BE2C (cell line): Measurements from ENCODE around the gene EMP3.

Experiments used
- DNase-seq: peaks from one replicate; pipeline ENCODE4 v3.0.0-alpha.2; 2020
- H3K27me3 ChIP-seq: fragments of 250-450 bp; sonication (Bioruptor Pico); 2 replicates; pipeline ENCODE4 v1.5.1; 2020; ENCODE audit warnings: mild to moderate bottlenecking
- H3K36me3 ChIP-seq: fragments of 250-450 bp; sonication (Bioruptor Pico); 2 replicates; pipeline ENCODE4 v1.5.1; 2020; ENCODE audit warnings: mild to moderate bottlenecking
- H3K4me1 ChIP-seq: fragments of 250-450 bp; sonication (Bioruptor Pico); 2 replicates; pipeline ENCODE4 v1.5.1; 2020
- H3K4me3 ChIP-seq: 2 replicates; pipeline ENCODE4 v1.5.1; 2011; ENCODE audit warnings: low read depth, low read length
- H3K9me3 ChIP-seq: fragments of 250-450 bp; sonication (Bioruptor Pico); 2 replicates; pipeline ENCODE4 v1.5.1; 2020
- TF ChIP-seq, protein P1 (sequence below): IDR thresholded peaks from 2 replicates; pipeline ENCODE4 v1.5.1; 2012; ENCODE audit warnings: mild to moderate bottlenecking, low read depth, low read length

EMP3 gene

DNA sequence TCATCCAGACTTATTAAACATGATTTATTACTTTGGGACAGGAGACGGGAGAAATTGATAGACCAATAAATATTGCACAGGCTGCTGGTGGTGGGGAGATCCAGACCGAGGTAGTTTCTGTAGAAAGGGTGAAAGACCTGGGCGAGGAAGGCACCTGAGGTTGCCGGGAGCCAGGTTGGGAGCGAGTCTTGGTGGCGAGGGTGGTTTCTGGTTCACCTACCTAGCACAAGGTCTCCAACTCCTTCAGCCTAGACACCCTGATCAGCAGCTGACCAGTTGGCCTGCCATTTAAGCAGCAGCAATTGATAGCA lies 7.0 kb downstream of the EMP3 start:
- Histone ChIP-seq H3K4me3 (peak overlapping the region; percentile 50), H3K27me3 (no peaks in the 10 kb centered on the region), H3K36me3 (no peaks in the 10 kb centered on the region), H3K4me1 (peaks cover 14% of the 10 kb centered on the region; the same call in 1 of the 2 replicates), H3K9me3 (no peaks in the 10 kb centered on the region)
- DNase-seq: no peak
- TF ChIP-seq, protein P1, sequence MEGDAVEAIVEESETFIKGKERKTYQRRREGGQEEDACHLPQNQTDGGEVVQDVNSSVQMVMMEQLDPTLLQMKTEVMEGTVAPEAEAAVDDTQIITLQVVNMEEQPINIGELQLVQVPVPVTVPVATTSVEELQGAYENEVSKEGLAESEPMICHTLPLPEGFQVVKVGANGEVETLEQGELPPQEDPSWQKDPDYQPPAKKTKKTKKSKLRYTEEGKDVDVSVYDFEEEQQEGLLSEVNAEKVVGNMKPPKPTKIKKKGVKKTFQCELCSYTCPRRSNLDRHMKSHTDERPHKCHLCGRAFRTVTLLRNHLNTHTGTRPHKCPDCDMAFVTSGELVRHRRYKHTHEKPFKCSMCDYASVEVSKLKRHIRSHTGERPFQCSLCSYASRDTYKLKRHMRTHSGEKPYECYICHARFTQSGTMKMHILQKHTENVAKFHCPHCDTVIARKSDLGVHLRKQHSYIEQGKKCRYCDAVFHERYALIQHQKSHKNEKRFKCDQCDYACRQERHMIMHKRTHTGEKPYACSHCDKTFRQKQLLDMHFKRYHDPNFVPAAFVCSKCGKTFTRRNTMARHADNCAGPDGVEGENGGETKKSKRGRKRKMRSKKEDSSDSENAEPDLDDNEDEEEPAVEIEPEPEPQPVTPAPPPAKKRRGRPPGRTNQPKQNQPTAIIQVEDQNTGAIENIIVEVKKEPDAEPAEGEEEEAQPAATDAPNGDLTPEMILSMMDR: no peak

DNA sequence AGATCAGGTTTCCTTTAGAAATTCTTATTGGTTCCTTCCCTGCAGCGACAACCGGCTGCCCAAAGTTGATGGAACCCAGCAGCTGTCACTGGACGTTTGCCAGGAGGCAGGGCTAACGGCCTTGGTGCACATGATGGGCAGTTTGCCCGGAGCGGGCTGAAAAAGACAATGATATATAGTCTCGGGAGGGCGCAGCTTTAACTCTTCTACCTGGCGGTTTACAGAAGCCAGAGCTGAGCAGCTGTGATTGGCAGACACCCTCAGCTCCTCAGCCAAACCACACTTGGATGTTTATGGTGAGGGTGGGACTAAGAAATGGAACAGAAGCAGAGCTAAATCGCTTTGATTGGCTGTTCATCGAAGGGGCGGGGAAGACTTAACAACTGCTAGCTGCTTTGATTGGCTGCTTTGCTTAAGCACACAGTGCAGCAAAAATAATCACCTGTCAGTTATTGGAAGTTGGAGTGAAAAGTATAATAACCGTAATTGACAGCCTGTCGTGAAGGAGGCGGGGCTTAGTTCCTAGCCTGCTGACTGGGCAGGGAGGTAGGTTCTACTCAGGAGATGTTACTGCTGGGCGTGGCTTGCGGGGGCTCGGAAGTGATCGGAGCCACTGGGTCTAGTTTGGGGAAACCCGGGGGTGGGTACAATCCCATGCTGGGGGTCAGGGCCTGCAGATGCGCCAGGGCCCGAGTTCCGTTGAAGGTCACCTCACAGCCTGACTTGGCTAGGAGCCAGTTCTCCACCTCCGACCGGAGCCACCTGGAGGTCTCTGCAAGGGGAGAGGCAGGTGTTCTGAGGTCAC lies 7.5 kb downstream of the EMP3 start:
- TF ChIP-seq, protein P1: no peak
- no peaks in the 10 kb centered on the region for H3K9me3 ChIP-seq
- H3K4me1 ChIP-seq: peaks cover 14% of the 10 kb centered on the region; the same call in 1 of the 2 replicates
- peak; percentile 98 for DNase-seq
- no peaks in the 10 kb centered on the region for H3K36me3 ChIP-seq
- H3K27me3 ChIP-seq: no peaks in the 10 kb centered on the region
- peak overlapping the region; percentile 65 for H3K4me3 ChIP-seq

DNA sequence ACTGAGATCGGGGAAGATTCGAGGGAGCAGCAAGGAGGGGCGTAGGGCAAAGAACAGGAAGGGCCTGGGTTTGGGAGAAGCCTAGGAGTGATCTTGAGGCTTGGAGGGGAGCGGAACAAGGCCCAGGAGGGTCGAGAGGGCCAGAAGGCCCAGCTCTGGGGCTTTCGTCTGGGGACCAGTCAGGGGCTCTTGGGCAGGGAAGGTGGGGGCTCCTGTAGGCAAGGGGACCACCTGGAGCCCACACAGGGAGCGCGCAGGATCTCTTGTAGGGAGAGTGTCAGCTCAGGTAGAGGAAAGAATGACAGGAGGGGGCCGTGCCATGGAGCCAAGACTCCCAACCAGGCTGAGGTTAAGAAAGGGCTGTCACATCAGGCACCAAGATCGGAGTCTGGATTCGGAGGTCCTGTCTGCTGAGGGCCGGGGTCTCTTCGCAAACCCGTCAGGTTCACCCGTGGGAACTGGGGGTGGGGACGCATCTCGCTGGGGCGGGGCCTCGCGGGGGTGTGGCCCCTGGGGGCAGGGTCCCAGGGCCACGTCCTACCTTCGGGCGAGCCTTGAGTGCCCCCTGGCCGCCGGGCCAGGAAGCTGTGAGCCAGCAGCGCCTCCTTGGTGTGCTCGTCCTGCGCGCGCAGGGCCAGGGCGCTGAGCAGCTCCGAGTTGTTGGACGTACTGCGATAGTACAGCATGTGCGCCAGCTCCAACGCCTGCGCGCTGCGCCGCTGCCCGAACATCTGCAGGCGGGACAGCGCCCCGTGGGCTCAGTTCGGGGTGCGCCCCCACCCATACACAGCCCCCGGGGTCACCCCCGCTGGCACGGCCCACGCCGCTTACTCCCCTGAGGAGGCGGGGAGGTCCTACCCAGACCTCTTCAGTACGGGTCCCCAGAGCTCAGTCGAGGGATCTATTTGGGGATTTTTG lies 8.4 kb downstream of the EMP3 start:
- peak; percentile 96 for DNase-seq
- Histone ChIP-seq H3K36me3 (no peaks in the 10 kb centered on the region), H3K9me3 (no peaks in the 10 kb centered on the region), H3K4me1 (peaks cover 14% of the 10 kb centered on the region; the same call in 1 of the 2 replicates), H3K4me3 (peak overlapping the region; percentile 65), H3K27me3 (no peaks in the 10 kb centered on the region)
- TF ChIP-seq, protein P1: peak; percentile 68

DNA sequence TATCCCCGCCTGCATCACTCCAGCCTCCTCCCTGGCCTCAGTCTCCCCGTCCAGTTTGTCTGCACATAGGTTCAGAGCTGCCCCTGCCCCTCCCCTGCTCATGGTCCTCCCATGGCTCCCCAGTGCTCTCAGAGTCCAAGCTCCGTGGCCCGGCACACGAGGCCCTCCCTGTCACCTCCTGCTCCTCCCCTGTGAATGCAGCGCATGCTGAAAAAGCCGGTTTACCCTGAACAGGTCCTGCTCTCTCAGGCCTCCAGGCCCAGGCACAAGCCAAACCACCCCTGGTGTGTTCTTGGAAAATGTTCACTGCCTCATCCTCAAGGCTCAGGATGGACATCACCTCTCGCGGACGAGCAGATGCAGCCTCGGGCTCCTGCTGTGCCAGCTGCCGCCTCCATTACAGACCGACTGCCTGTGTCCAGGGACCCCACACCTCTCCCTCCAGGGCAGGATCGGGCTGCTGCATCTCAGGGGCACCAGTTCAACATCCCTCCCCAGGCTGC lies 13.0 kb downstream of the EMP3 start:
- Histone ChIP-seq H3K4me1 (peaks cover 3% of the 10 kb centered on the region; the same call in 1 of the 2 replicates), H3K36me3 (no peaks in the 10 kb centered on the region), H3K9me3 (no peaks in the 10 kb centered on the region), H3K27me3 (no peaks in the 10 kb centered on the region), H3K4me3 (no peak overlapping the region)
- TF ChIP-seq, protein P1: no peak
- no peak for DNase-seq

DNA sequence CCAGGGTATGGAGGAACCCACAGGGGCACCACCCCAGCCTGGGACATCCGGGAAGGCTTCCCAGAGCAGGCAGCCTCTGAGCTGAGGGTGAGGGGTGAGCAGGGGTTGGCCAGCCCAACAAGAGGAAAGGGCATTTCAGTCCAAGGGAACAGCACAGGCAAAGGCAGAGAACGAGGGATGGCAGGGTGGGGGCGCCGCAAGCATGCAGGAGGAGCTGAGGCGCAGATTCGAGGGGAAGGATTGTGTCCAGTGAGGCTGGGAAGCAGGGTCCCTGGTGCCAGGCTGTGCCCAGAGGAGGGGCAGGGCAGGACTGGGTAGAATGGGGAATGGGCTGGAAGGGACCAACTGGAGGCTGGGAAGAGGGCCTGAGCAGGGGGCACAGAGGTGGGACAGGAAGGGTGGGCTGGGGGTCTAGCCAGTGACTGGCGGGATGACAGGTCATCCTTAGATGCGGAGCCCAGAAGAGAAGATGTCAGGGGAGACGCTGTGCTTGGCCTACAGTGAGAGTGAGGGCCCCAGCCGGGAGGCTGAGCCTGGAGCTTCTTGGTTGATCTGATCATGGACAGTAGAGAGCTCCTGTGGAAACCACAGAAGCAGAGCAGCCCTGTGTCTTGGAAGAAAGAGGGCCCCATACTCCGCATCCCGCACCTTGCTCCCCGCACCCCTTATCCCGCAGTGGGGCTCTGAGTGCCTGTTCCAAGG lies 13.6 kb downstream of the EMP3 start:
- Histone ChIP-seq H3K27me3 (no peaks in the 10 kb centered on the region), H3K4me3 (no peak overlapping the region), H3K9me3 (no peaks in the 10 kb centered on the region), H3K36me3 (no peaks in the 10 kb centered on the region), H3K4me1 (no peaks in the 10 kb centered on the region)
- DNase-seq: no peak
- TF ChIP-seq, protein P1: 0 out of 2 replicates have a peak, but pooled peaks have one; percentile 7
